HG02938 (cell line): Measurements from ENCODE around the gene HES5.

ENCODE experiments used
- ATAC-seq: cut with Tn5 transposase; IDR thresholded peaks from one replicate; pipeline ENCODE4 v1.9.1; 2021; ENCODE audit warnings: mild to moderate bottlenecking, moderate library complexity; ENCODE audit not compliant: unreplicated experiment

HES5 gene

DNA sequence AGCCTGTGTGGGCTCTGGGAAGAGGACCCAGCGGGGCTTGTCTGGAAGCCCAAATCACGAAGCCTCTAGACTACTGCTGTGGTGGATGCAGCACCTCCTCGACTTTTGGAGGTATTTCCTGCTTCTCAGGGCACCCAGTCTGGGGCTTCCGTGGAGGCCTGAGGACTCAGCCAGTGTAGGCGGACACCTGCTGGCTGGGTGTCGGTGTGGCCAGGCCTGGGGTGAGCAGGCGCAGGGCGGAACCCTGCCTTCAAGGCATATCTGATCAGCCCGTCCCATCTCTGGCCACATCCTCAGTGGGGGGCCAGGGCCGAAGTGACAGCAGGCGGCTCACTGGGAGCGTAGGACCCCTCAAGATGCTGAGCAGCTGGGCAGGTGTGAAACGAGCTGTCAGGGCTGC lies 47.0 kb downstream of the HES5 start:
- ATAC-seq: no peak

DNA sequence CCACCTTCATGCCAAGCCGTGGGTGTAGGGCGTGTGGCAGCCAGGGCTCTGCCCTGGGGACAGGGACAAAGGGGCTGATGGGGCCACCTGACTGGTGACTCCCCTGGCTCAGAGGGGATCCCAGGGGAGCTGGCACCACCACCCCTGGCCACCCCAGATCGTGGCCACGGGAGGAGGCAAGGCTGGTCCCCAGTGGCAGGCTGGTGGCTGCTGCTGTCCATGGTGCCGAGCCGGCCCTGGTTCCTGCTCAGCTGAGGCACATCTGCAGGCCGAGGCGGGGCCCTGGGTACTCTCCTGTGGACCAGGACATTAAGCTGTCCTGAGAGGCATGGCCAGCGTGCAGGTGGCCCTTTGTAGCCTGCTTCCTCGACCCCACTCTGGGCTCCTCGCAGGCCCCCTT lies 47.5 kb downstream of the HES5 start:
- ATAC-seq: no peak

DNA sequence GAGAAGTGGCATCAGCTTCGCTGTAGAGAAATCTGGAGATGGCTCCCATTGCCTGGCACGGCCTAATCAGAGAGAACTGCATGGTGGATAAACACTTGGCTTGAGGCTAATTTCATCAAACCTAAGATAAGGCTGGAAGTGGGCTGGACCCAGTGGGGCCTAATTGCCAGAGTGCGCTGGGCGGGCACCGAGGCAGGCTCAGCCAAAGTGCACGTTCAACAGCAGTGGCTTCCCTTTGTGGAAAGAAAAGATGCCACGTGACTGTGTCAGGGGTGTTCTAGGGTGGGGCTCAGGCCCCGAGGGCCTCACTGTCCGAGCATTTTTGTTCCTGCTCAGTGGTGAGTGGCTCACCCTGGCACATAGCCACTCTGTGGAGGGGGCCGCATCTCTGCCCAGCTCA lies 48.2 kb downstream of the HES5 start:
- no peak for ATAC-seq

DNA sequence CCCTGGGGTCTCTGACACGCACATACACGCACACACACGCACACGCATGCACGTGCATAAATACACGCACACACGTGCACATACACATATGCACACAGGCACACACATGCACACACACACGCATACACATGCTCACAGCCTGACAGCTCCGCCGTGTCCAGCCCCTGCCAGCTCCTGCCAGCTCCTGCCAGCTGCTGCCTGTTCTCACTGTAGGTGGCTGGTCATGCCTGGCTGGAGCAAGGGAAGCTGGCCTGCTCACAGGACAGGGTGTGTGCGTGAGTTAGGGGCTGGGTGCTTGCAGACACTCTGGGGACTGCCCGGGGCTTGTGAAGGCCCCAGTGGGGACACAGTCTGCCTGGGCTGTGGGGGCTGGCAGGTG lies 49.1 kb downstream of the HES5 start:
- no peak for ATAC-seq

DNA sequence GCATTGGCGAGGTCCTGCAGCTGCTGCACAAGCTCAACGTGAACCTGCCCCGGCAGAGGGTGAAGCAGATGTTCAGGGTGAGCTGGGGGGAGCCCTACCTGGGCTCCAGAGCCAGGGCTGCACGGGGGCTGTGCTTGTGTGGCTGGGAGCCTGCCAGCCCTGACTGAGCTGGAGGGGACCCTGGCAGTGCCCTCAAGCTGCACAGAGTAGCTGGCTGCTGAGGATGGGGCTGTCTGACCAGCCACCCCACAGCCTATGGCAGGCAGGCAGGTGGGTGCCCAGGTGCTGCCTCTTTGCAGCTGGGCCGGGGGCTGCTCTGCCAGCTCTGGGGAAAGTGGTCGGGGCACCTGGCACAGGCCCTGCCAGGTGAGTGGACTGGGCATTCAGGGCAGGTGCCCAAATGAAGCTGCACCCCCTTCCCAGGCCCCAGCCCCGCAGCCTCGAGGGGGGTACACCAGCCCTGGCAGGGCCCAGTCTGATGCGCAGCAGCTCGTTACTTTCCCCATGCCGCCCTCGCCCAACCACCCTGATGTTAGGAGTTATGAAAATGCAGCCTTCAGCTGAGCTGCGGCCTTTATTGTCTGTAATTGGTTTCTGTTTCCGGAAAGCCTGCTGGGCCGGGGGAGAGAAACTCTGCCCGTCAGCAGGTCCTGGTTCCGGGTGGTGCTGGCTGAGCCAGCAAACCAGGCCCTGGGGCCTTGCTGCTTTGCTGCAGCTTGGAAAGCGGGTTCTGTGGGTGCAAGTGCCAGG lies 49.7 kb downstream of the HES5 start:
- no peak for ATAC-seq

DNA sequence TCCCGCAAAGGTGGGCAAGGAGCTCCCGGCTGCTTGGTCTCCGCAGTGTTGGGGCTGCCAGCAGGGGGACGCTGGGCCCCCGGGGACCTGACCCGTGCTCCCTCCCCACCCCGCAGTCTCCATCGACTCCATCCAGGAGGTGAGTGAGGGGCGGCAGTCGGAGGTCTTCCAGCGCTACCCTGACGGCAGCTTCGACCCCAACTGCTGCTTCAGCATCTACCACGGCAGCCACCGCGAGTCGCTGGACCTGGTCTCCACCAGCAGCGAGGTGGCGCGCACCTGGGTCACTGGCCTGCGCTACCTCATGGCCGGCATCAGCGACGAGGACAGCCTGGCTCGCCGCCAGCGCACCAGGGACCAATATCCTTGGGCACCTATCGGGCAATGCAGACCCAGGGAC lies 50.4 kb downstream of the HES5 start:
- ATAC-seq: no peak

DNA sequence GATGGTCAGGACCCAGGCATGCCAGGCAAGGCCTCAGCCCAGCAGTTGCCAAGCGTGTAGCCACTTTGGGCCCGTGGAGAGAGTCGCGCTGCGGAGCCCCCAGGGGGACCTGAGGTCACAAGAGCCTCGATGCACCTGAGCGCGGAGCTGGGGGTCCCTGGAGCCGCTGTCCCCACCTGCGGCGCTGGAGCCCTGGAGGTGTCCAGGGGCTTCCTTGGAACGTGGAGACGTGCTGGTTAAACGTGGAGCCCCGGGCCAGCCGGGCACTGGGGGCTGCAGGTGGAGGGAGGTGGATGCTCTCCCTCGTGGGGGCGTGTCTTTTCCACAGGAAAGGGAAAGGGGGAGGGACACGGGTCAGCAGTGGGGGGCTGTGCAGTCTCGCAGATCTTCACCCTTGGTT lies 50.9 kb downstream of the HES5 start:
- ATAC-seq: no peak
